AG04449 (cell line): ENCODE data around the gene NEO1.
"Not testable (repeated sequence)": the region's sequence is repeated elsewhere in the genome, so short reads cannot be mapped to it uniquely, and the experiment has no call there.

ENCODE experiments used
- CTCF ChIA-PET: fragments of 350-600 bp; formaldehyde crosslinking; extraction: SDS; loops from one replicate; lab custom pipeline; 2021; ENCODE audit warnings: antibody characterized with exemption; lab: Yijun Ruan, JAX
- POLR2A ChIA-PET: fragments of 400-600, 350-600 bp; formaldehyde crosslinking; extraction: SDS; loops from one replicate; lab custom pipeline; 2020; ENCODE audit warnings: antibody characterized with exemption, inconsistent platforms; lab: Yijun Ruan, JAX
- DNase-seq: peaks from one replicate; pipeline ENCODE4 v3.0.0-alpha.2; 2010; ENCODE audit warnings: low read depth, low spot score
- H3K4me3 ChIP-seq: 2 replicates; pipeline ENCODE4 v1.5.1; 2011; ENCODE audit warnings: low read depth, mild to moderate bottlenecking, control low read depth, low read length
- TF ChIP-seq, protein P1 (sequence below): IDR thresholded peaks from one replicate; pipeline ENCODE4 v1.5.1; 2011; ENCODE audit warnings: mild to moderate bottlenecking, moderate library complexity, low read length, control low read depth, inconsistent platforms; ENCODE audit not compliant: insufficient read depth; ENCODE audit errors: missing control alignments

Gene NEO1

GRCh38 chr15:73153447-73153846, 101.2 kb downstream of the NEO1 start:
- no peak overlapping the region for H3K4me3 ChIP-seq
- CTCF ChIA-PET, result no interaction called here
- POLR2A ChIA-PET, result no interaction called here
- no peak for DNase-seq
- TF ChIP-seq, protein P1, sequence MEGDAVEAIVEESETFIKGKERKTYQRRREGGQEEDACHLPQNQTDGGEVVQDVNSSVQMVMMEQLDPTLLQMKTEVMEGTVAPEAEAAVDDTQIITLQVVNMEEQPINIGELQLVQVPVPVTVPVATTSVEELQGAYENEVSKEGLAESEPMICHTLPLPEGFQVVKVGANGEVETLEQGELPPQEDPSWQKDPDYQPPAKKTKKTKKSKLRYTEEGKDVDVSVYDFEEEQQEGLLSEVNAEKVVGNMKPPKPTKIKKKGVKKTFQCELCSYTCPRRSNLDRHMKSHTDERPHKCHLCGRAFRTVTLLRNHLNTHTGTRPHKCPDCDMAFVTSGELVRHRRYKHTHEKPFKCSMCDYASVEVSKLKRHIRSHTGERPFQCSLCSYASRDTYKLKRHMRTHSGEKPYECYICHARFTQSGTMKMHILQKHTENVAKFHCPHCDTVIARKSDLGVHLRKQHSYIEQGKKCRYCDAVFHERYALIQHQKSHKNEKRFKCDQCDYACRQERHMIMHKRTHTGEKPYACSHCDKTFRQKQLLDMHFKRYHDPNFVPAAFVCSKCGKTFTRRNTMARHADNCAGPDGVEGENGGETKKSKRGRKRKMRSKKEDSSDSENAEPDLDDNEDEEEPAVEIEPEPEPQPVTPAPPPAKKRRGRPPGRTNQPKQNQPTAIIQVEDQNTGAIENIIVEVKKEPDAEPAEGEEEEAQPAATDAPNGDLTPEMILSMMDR, result no peak

DNA sequence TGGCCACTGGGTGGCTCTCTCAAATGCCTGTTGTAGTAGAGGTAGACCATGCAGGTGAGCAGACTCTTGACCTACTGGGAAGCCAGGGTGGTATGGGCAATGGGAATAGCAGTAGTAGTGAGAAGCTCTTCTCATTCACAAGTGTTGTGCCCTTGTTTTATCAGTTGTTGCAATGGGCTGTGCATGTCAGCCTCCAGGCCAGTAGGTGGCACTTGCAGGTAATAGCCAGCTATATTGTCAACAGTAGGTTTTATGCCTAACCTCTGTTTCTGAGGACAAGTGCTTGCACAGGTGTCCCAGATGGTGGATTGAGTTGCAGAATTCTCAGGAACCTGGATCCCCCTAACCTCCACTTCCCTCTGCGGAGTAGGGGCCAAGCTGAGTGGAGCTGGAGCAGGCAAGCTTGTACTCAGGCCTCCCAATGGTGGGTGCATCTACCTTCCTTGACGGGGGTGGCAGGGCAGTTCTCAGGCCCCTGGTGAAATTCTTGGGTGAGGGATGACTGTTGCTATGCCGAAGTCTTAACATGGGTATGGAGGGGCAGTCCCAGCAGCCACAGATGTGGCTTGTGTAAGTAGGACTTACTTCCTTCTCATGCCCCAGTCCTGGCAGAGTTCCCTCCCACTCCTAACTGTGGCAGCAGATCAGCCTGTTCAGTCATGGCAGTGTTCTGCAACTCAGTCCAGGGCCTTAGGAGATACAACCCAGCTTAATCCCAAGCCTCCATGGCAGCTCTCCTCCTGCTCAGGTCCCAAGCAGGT, 104.3 kb downstream of the NEO1 start:
- ChIA-PET CTCF (no interaction called here), POLR2A (no interaction called here)
- TF ChIP-seq, protein P1, result no peak
- no peak for DNase-seq
- no peak overlapping the region for H3K4me3 ChIP-seq

DNA sequence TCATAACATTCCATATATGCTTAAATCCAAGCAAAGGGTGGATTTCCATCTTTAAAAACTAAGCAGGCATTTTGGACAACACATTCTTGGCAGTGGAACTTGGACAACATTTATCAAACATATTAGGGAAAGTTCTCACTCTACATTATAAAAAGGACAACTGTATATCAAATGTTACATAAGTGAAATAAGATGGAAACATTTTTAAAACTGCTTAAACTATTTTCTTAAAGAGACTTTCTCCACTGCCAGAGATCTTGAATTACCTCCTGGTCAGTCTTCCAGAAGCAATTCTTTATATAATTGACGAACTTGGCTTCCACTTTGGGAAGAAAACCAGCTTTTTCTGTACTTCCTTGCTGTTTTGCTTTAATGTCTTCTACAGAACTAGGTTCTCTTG, 109.3 kb downstream of the NEO1 start:
- no peak for DNase-seq
- H3K4me3 ChIP-seq, result no peak overlapping the region
- CTCF ChIA-PET, result no interaction called here
- POLR2A ChIA-PET, result no interaction called here
- TF ChIP-seq, protein P1, result no peak

DNA sequence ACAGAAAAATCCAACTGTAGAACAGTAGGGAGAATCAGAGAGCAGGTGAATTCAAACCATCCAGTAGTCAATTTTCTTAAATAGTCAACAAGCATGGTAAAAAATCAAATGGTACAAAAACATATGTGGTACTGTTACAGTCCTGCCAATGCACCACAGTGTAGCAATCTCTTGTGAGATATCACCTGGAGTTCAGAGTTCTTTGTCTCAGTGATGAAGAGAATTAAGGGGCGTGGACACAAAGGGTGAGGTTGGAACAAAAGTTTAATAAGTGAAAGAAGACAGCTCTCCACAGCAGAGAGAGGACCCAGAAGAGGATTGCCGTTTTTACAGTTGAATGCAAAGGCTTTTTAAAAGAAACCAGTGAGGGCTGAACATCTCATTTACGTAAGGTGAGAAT, 113.2 kb downstream of the NEO1 start:
- CTCF ChIA-PET, result no interaction called here
- no peak overlapping the region for H3K4me3 ChIP-seq
- TF ChIP-seq, protein P1, result no peak
- POLR2A ChIA-PET, result no interaction called here
- DNase-seq, result no peak

- POLR2A ChIA-PET, result no interaction called here
These were observed 113.6 kb downstream of the NEO1 start for GRCh38 chr15:73165844-73166243.

GRCh38 chr15:73166711-73167110, 114.4 kb downstream of the NEO1 start:
- DNase-seq, CTCF ChIA-PET, POLR2A ChIA-PET, H3K4me3 ChIP-seq: not testable (repeated sequence)

More at GRCh38 chr15:73165844-73166243, 113.6 kb downstream of the NEO1 start:
- CTCF ChIA-PET, result no interaction called here
- TF ChIP-seq, protein P1, result no peak
- H3K4me3 ChIP-seq, result no peak overlapping the region
- no peak for DNase-seq

GRCh38 chr15:73168487-73168886, 116.2 kb downstream of the NEO1 start:
- TF ChIP-seq, protein P1, result no peak
- H3K4me3 ChIP-seq, result no peak overlapping the region
- DNase-seq, result no peak
- ChIA-PET POLR2A (no interaction called here), CTCF (no interaction called here)
